HG02642 (cell line): Measurements from ENCODE around the gene RAB25.
"Not testable (repeated sequence)": the region's sequence is repeated elsewhere in the genome, so short reads cannot be mapped to it uniquely, and the experiment has no call there.

Experiments used
- ATAC-seq: cut with Tn5 transposase; IDR thresholded peaks from one replicate; pipeline ENCODE4 v1.9.1; 2021; ENCODE audit warnings: mild to moderate bottlenecking; ENCODE audit not compliant: unreplicated experiment, poor library complexity

Gene RAB25

GRCh38 chr1:156053768-156054499 lies 7.0 kb upstream of the RAB25 start, which contains the start of gene UBQLN4:
TSS of gene UBQLN4 (minus strand) at chr1:156053798. CDS start at chr1:156053701, 97 bp downstream.
- ATAC-seq = peak; percentile 55

GRCh38 chr1:156054500-156055280 lies 6.3 kb upstream of the RAB25 start, which contains the start of gene LAMTOR2:
TSS of gene LAMTOR2 (plus strand) at chr1:156054782. CDS start at chr1:156054890, 108 bp downstream.
- ATAC-seq = peak; percentile 78

- no peak for ATAC-seq
Observed at GRCh38 chr1:156055281-156056048, 5.5 kb upstream of the RAB25 start.

GRCh38 chr1:156056326-156056849 lies 4.6 kb upstream of the RAB25 start:
- no peak for ATAC-seq

- ATAC-seq = no peak
Observed at GRCh38 chr1:156062189-156062588, 1.2 kb downstream of the RAB25 start.

GRCh38 chr1:156063997-156064285 lies 3.0 kb downstream of the RAB25 start:
- ATAC-seq = no peak

- ATAC-seq = no peak
Observed at GRCh38 chr1:156064615-156065014, 3.7 kb downstream of the RAB25 start.

GRCh38 chr1:156065212-156065611 lies 4.3 kb downstream of the RAB25 start:
- no peak for ATAC-seq

- ATAC-seq = no peak
Observed at GRCh38 chr1:156065871-156066270, 4.9 kb downstream of the RAB25 start.

- ATAC-seq = no peak
Observed at GRCh38 chr1:156067262-156067661, 6.3 kb downstream of the RAB25 start.

GRCh38 chr1:156069490-156070455 lies 8.8 kb downstream of the RAB25 start:
- no peak for ATAC-seq

GRCh38 chr1:156070548-156070947 lies 9.6 kb downstream of the RAB25 start:
- ATAC-seq = no peak

GRCh38 chr1:156071332-156071816 lies 10.4 kb downstream of the RAB25 start:
- ATAC-seq = not testable (repeated sequence)

- ATAC-seq = no peak
Observed at GRCh38 chr1:156072251-156072650, 11.3 kb downstream of the RAB25 start.

GRCh38 chr1:156073110-156073687 lies 12.2 kb downstream of the RAB25 start:
- ATAC-seq = no peak

GRCh38 chr1:156073740-156074139 lies 12.8 kb downstream of the RAB25 start:
- ATAC-seq = no peak

GRCh38 chr1:156074661-156075060 lies 13.7 kb downstream of the RAB25 start:
- no peak for ATAC-seq

GRCh38 chr1:156075162-156075561 lies 14.2 kb downstream of the RAB25 start:
- no peak for ATAC-seq

- no peak for ATAC-seq
Observed at GRCh38 chr1:156075775-156076204, 14.8 kb downstream of the RAB25 start.
